ENCODE data around the gene MPL.

MPL gene

DNA sequence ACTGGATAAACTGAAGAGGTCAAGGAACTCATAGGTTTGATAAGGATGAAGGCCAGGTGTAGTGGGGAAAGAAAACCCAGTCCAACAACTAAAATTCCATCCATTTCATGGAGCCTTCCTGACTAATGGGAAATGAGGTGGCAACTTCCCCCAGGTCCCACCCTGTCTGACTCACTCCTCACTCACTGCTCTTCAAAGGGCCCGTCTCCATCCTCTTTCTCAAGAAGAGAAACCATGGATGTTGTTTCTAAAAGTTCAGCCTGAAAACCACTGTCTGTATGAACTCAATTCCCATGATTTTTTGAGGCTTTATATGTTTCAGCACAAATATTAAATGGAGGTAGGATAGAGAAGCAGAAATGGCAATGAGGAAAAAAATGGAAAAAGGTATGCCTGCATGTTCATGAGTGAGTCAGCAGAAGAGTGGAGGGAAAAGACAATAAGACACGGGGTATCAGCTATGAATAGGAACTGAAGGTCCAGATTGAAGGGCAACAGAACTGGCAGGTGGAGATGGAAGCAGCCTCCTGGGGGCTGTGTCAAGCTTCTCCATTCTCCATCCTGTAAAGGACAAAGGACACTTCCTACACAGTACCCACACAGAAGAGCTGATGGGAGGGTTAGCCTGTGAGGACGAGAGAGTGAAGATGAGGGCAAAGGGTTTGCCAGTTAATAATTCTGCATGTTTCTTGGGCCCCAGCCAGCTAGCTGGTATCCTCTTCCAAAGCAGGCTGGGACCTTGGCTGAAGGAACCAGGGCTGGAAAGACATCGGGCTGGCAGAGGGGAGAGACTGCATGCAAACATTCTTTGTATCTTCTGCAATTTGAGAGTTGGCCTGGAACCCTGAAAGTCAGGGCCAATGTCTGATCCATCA is 35.7 kb downstream of the MPL start:
- Mint-ChIP-seq H3K4me1 (peaks cover 14% of the 10 kb centered on the region), H3K4me3 (no peak overlapping the region), H3K9me3 (no peaks in the 10 kb centered on the region), H3K36me3 (ENCODE audit: low read depth) (no peaks in the 10 kb centered on the region), H3K27ac (no peak overlapping the region), H3K27me3 (ENCODE audit: low read depth, poor library complexity) (peaks cover 5% of the 10 kb centered on the region)
- TF ChIP-seq, protein P1, sequence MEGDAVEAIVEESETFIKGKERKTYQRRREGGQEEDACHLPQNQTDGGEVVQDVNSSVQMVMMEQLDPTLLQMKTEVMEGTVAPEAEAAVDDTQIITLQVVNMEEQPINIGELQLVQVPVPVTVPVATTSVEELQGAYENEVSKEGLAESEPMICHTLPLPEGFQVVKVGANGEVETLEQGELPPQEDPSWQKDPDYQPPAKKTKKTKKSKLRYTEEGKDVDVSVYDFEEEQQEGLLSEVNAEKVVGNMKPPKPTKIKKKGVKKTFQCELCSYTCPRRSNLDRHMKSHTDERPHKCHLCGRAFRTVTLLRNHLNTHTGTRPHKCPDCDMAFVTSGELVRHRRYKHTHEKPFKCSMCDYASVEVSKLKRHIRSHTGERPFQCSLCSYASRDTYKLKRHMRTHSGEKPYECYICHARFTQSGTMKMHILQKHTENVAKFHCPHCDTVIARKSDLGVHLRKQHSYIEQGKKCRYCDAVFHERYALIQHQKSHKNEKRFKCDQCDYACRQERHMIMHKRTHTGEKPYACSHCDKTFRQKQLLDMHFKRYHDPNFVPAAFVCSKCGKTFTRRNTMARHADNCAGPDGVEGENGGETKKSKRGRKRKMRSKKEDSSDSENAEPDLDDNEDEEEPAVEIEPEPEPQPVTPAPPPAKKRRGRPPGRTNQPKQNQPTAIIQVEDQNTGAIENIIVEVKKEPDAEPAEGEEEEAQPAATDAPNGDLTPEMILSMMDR (IDR thresholded peaks at IDR 0.05): no peak
- no peak for DNase-seq

GRCh38 chr1:43376723-43377235 is 39.2 kb downstream of the MPL start:
- TF ChIP-seq, protein P1 (IDR thresholded peaks at IDR 0.05): no peak
- no peaks in the 10 kb centered on the region for H3K9me3 Mint-ChIP-seq
- H3K4me1 Mint-ChIP-seq: no peaks in the 10 kb centered on the region
- no peaks in the 10 kb centered on the region for H3K27me3 Mint-ChIP-seq (ENCODE audit: low read depth, poor library complexity)
- no peak overlapping the region for H3K4me3 Mint-ChIP-seq
- H3K36me3 Mint-ChIP-seq (ENCODE audit: low read depth): peaks cover 6% of the 10 kb centered on the region
- DNase-seq: no peak
- peak overlapping the region; percentile 7 for H3K27ac Mint-ChIP-seq

GRCh38 chr1:43377831-43378230 is 40.2 kb downstream of the MPL start:
- TF ChIP-seq, protein P1 (IDR thresholded peaks at IDR 0.05): no peak
- Mint-ChIP-seq H3K4me3 (no peak overlapping the region), H3K36me3 (ENCODE audit: low read depth) (peaks cover 7% of the 10 kb centered on the region), H3K4me1 (no peaks in the 10 kb centered on the region), H3K27ac (no peak overlapping the region), H3K9me3 (no peaks in the 10 kb centered on the region), H3K27me3 (ENCODE audit: low read depth, poor library complexity) (peaks cover 3% of the 10 kb centered on the region)
- no peak for DNase-seq

- peaks cover 16% of the 10 kb centered on the region for H3K36me3 Mint-ChIP-seq (ENCODE audit: low read depth)
- H3K4me1 Mint-ChIP-seq: no peaks in the 10 kb centered on the region
- no peak overlapping the region for H3K27ac Mint-ChIP-seq
- H3K9me3 Mint-ChIP-seq: no peaks in the 10 kb centered on the region
- peaks cover 3% of the 10 kb centered on the region for H3K27me3 Mint-ChIP-seq (ENCODE audit: low read depth, poor library complexity)
- TF ChIP-seq, protein P1 (IDR thresholded peaks at IDR 0.05): no peak
- DNase-seq: no peak
- no peak overlapping the region for H3K4me3 Mint-ChIP-seq
Measured at GRCh38 chr1:43379476-43379875, 41.9 kb downstream of the MPL start.

DNA sequence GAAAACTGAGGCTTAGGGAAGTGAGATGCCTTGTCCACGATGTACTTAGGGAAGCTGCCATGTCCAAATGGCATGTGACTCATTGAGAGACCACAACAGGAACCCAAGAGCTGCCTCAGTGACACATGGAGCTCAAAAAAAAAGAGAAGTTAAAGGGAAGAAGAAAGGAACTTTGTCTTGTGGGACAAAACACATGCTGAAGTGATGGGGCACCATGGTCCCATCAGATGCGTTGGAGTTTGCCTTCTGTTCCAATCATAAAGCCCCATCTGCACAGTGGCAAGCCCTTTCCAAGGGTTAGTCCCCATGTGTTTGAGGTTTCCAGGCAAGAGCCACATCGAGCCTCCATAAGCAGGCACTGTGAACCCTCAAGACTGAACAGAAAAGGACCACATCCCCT is 44.0 kb downstream of the MPL start:
- peaks cover 25% of the 10 kb centered on the region for H3K36me3 Mint-ChIP-seq (ENCODE audit: low read depth)
- H3K4me1 Mint-ChIP-seq: no peaks in the 10 kb centered on the region
- H3K27ac Mint-ChIP-seq: peak overlapping the region; percentile 52
- no peak overlapping the region for H3K4me3 Mint-ChIP-seq
- TF ChIP-seq, protein P1 (IDR thresholded peaks at IDR 0.05): no peak
- DNase-seq: no peak
- H3K9me3 Mint-ChIP-seq: no peaks in the 10 kb centered on the region
- peaks cover 3% of the 10 kb centered on the region for H3K27me3 Mint-ChIP-seq (ENCODE audit: low read depth, poor library complexity)

All from nephron progenitor cell (in vitro differentiated cells).